ENCODE data around the gene LRMDA.

DNA sequence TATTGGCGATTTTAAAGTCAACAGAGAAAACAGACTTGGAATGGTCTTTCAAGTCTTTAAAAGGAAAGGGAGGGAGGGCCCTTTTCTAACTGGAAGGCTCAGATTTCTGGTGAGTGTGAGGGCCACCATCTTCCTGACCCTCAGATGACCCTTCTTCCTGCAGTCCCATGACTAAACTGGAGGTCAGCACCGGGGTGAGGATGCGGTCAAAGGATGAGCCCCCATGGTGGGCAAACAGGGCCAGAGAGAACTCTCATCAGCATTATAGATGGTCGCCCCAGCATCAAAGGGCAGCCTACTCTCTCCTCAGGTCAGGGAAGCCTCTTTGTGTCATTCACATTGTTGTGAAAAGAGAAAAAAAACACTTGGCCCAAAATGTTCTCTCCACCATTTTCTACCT lies 219.2 kb downstream of the LRMDA start:
- TF ChIP-seq, protein P1, sequence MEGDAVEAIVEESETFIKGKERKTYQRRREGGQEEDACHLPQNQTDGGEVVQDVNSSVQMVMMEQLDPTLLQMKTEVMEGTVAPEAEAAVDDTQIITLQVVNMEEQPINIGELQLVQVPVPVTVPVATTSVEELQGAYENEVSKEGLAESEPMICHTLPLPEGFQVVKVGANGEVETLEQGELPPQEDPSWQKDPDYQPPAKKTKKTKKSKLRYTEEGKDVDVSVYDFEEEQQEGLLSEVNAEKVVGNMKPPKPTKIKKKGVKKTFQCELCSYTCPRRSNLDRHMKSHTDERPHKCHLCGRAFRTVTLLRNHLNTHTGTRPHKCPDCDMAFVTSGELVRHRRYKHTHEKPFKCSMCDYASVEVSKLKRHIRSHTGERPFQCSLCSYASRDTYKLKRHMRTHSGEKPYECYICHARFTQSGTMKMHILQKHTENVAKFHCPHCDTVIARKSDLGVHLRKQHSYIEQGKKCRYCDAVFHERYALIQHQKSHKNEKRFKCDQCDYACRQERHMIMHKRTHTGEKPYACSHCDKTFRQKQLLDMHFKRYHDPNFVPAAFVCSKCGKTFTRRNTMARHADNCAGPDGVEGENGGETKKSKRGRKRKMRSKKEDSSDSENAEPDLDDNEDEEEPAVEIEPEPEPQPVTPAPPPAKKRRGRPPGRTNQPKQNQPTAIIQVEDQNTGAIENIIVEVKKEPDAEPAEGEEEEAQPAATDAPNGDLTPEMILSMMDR (IDR thresholded peaks at IDR 0.05), result no peak
- TF ChIP-seq POLR2A (IDR thresholded peaks at IDR 0.05), result no peak
